Spleen (tissue), 7 donors: ENCODE data around the gene SPATA6L.

ENCODE experiments used
- CTCF ChIP-seq, 11 experiments: fragments of 200-600 bp in 7 of 11; fragments of 450-650 bp in 4 of 11; sonication (generic) in 4 of 11; IDR thresholded peaks in 8 of 11; conservative IDR thresholded peaks in 3 of 11; 1 replicate in 7 of 11; 2 replicates in 4 of 11; pipeline versions ENCODE4 v1.4.0 to v1.8.0; 2016 to 2021; ENCODE audit warnings: antibody characterized with exemption in 11 of 11, inconsistent platforms in 4 of 11, mild to moderate bottlenecking in 1 of 11
- POLR2A ChIP-seq, 3 donors: fragments of 450-650 bp; IDR thresholded peaks; one replicate each; pipeline ENCODE4 v1.5.1; 2017; ENCODE audit warnings: antibody characterized with exemption in 3 of 3, mild to moderate bottlenecking in 1 of 3
- POLR2AphosphoS5 ChIP-seq, 3 donors: sonication (generic); formaldehyde crosslinking; IDR thresholded peaks; one replicate each; pipeline ENCODE4 v1.5.1; 2017; ENCODE audit warnings: antibody characterized with exemption in 3 of 3
- donor health status: DM: no; HTN: no; CAD: no; lungs with moderate emphysema.
- donor health status: DM: no; HTN: no; CAD: no.
- donor health status: DM: no; HTN: no; CAD: no.

- TF ChIP-seq CTCF (IDR thresholded peaks at IDR 0.05 in 8 of 11, conservative IDR thresholded peaks at IDR 0.05 in 3 of 11) (no peak), POLR2AphosphoS5 (IDR thresholded peaks at IDR 0.05) (no peak), POLR2A (IDR thresholded peaks at IDR 0.05) (no peak)
These were observed 83.3 kb downstream of the SPATA6L start for GRCh38 chr9:4583001-4583400.
